HG03196 (cell line): Measurements from ENCODE around the gene RASGEF1B.
"Not testable (repeated sequence)": the region's sequence is repeated elsewhere in the genome, so short reads cannot be mapped to it uniquely, and the experiment has no call there.

Source experiments
- ATAC-seq: cut with Tn5 transposase; IDR thresholded peaks from one replicate; pipeline ENCODE4 v1.9.1; 2021; ENCODE audit not compliant: unreplicated experiment

RASGEF1B gene

GRCh38 chr4:81498551-81499099 is 26.9 kb upstream of the RASGEF1B start:
- no peak for ATAC-seq

- ATAC-seq, result no peak
These were observed 26.3 kb upstream of the RASGEF1B start for GRCh38 chr4:81498046-81498445.

GRCh38 chr4:81495345-81495744 is 23.6 kb upstream of the RASGEF1B start:
- no peak for ATAC-seq

GRCh38 chr4:81494031-81494431 is 22.3 kb upstream of the RASGEF1B start:
- peak; percentile 86 for ATAC-seq

DNA sequence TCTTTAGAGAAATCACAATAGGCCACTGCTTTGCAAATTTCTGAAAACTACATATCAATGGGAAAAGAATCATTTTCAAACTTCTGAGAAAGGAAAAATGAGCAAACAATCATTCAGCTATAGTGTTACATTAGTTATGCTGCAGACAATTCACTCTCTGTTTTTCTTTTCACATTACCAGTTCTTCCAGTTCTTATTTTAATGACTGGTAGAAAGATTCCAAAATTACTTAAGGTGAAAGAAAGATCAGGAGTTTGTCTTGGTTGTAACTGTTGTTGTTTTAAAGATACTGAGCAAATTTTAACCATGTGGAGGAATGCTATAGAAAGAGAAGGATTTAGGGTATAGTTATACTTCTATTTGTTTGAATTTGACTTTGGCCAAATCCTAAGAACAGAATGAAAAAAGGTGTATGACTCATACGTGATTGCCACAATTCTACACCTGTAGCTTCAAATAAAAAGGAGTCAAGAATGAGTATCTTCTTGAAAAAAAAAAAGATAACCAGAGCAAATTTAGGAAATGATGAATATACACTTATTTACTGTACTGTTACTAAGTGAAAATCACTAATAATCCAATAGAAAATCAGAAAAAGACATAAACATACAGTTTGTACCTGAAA is 21.0 kb upstream of the RASGEF1B start:
- ATAC-seq, result no peak

GRCh38 chr4:81491943-81492342 is 20.2 kb upstream of the RASGEF1B start:
- no peak for ATAC-seq

- ATAC-seq, result no peak
These were observed 18.9 kb upstream of the RASGEF1B start for GRCh38 chr4:81490403-81491160.

DNA sequence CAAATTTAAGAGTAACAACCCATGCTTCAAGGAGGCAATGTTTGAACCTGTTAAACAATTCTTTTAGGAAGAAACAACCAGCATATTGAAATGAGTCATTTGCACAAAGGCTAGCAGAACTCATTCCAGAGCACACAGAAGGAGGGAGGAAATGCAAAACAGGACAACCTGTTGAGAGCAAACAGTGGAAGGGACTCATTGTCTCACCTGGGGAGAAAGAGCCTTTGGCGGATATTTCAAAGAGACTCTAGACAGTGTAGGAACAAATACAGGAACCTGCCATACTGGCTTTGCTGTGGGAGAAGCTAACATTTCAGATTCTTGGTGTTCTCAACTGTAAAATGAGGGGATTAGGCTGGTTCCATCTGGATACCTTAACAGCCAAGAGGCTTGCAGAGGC is 14.8 kb upstream of the RASGEF1B start:
- ATAC-seq, result no peak

- no peak for ATAC-seq
These were observed 13.7 kb upstream of the RASGEF1B start for GRCh38 chr4:81485310-81485980.

GRCh38 chr4:81482326-81482725 is 10.6 kb upstream of the RASGEF1B start:
- ATAC-seq, result no peak

DNA sequence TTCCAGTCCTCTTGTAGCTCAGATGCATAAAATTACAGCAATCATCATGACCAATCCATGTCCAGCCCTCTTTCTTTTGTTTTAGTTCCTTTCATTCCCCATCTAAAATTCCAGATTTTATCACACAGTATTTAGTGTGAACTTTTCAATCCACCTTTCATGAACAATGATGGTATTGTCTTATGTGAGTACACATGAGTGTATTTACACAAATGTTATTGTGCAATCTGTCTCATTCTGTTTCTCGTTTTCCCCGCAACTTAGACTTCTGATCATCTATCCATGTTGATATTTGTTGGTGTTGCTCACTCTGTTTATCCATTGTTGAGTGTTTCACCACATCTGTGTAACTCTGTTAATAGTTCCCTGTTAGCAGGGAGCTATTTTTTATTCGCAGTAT is 9.4 kb upstream of the RASGEF1B start:
- no peak for ATAC-seq

GRCh38 chr4:81479573-81479972 is 7.9 kb upstream of the RASGEF1B start:
- ATAC-seq, result not testable (repeated sequence)

GRCh38 chr4:81473331-81474265 is 1.9 kb upstream of the RASGEF1B start:
- ATAC-seq, result not testable (repeated sequence)

- peak; percentile 57 for ATAC-seq
These were observed 825 bp upstream of the RASGEF1B start for GRCh38 chr4:81472281-81473182.

GRCh38 chr4:81471298-81471587 is 464 bp downstream of the RASGEF1B start:
- ATAC-seq, result peak; percentile 23

- ATAC-seq, result no peak
These were observed 1.0 kb downstream of the RASGEF1B start for GRCh38 chr4:81470456-81471297.

GRCh38 chr4:81469781-81470455 is 1.8 kb downstream of the RASGEF1B start:
- no peak for ATAC-seq

DNA sequence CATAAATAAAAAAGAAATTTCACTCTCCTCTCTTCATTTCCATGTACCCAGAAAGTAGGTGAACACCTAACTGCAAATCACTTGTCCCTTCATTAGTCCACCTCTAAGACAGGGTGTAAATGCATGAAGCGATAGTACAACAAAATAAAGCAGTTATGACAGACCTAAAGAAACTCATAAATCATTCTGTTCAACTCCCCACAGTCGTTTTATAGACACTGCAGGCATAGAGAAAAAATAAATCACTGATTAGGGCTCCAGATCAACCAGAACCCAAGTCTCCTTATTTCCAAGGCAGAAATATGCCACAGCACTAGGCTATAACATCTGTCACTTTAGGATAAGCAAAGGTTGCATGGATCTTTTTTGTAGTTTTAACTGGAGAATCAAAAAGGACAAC is 3.0 kb downstream of the RASGEF1B start:
- ATAC-seq, result no peak

DNA sequence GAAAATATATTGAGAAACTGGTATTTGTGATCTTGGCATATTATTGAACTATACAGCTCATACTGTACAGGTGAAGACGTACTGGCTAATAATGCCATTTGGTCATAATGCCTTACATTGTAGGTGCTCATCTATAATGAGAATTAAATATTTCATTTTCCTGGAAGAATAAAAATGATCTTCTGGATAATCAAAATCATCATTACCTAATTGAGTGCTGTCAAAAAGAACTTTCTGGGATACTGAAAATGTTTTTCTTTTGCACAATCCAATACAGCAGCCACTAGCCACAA is 4.1 kb downstream of the RASGEF1B start:
- ATAC-seq, result no peak
